ENCODE data around the gene IL25.
"Not testable (repeated sequence)": the region's sequence is repeated elsewhere in the genome, so short reads cannot be mapped to it uniquely, and the experiment has no call there.

The IL25 gene

DNA sequence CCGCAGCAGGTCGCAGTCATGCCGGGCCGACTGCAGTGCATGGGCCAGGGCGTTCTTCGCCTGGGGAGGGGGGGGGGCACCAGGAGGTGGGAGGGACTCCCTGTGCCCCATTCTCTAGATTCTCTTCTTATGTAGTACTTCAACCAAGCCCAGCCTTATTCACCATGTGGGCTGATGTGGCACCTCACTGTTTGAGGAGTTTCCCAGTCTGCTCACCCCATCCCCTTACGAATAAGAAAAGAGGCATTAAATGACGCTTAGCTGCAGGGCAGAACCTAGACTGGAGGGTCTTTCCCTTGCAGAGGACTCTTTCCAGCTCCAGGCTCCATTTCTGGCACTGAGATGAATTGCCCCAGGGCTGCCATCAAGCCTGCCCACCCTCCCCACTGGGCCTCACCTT lies 16.4 kb downstream of the IL25 start:
- no peak for DNase-seq (ENCODE audit: low spot score)

DNA sequence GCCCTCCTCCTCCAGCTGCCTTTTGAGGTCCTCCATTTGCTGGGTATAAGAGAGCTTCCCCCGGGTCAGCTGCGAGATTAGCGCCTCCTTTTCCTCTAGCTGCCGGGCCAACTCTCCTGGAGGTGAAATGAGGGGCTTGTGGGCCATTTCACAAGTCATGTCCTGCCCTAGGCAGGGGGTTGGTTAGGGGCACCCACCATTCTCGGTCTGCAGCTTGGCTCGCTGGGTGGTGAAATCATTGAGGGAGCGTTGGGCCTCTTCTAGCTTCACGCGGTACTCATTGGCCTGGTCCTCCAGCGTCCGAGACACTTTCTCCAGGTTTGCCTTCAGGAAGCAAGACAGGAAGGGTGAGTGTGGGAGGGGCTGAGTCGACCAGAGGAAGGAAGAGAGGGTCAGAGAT lies 16.8 kb downstream of the IL25 start:
- DNase-seq (ENCODE audit: low spot score): no peak

DNA sequence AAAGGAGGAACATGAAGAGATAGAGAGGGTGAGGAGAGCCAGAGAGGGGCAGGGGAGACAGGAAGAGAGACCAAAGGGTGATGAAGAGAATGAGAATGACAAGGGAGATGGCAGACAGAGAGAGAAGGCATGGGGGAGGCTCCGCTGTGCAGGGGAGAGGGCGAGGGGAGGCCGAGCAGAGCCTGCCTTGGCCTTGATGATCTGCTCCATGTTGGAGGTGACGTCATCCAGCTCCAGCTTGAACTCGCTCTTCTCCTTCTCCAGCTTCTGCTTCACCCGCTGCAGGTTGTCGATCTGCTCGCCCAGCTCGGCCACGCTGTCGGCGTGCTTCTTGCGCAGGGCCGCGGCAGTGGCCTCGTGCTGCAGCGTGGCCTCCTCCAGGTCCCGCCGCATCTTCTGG lies 17.3 kb downstream of the IL25 start:
- DNase-seq (ENCODE audit: low spot score): not testable (repeated sequence)

DNA sequence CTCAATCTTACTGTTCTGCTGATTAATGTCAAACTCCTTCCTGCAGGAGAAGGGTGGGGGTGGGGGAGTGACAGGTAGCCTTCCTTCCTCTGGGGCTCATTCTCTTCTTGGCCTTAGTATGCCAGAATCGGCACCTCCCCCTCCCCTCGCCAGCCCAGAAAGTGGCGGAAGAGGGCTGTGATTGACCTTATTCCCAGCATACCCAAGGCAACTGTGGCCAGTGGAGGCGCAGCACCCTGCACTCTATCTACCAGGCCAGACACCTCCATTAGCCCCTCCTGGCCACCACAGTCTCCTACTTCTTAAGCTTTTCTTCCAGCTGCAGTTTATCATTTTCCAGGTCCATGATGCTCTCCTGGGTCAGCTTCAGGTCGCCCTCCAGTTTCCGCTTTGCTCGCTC lies 20.0 kb downstream of the IL25 start:
- DNase-seq (ENCODE audit: low spot score): no peak

DNA sequence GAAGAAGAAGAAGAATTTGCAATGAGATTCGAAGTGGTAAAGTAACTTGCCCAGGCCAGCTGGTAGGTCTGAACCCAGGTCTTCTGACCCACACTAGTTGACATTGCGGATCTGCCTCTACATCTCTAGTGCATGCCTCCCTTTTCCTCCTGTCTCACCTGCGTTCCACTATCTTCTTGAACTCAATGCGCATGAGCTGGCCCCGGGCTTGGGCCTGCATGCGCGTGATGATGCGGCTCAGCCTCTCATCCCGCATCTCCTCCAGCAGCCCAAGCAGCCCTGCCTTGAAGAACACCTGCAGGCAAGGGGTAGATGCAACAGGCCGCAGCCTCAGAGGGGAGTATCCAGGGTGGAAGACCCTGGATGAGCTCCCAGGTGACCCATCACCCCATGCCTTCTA lies 23.5 kb downstream of the IL25 start:
- no peak for DNase-seq (ENCODE audit: low spot score)

DNA sequence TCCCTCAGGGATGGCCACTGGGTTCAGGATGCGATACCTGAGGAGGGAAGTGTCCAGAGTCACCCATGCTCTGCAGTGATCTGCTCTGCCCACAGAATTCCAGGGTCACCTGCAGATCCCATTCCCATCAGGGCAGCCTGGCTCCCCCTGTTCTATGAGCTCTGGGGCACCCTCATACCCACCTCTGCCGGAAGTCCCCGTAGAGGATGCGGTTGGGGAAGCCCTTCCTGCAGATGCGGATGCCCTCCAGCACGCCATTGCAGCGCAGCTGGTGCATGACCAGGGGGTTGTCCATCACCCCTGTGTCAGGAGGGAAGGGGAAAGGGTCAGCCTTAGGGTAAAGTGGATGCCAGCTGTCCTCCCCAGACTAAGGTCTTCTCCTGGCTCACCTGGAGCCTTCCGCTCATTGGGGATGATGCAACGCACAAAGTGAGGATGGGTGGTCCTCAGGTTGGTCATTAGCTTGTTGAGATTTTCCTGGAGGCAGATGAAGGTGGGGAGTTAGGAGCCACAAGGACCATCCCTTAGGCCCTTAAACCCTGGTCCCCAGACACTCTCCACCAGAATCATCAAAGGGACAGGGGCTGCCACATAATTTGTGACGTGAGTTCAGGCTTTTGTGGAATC lies 24.3 kb downstream of the IL25 start:
- no peak for DNase-seq (ENCODE audit: low spot score)

DNA sequence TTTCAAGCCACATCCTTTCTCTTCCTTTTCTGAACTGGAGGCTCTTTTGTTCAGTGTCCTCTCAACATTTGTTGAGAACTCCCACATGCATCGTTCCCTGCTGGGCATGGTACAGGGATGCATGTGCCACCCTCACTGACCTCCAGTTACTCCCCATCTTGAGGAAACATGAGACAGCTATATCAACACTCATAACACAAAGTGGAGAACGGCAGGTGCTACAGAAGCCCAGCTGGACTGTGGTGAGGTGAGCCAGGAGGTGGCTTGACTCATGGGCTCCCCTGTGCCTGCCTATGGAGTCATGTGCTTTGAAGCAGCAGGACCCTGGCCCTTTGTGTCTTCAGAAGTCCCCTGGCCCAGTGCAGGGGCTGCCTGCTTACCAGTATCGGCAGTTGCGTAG lies 25.7 kb downstream of the IL25 start:
- DNase-seq (ENCODE audit: low spot score): no peak

DNA sequence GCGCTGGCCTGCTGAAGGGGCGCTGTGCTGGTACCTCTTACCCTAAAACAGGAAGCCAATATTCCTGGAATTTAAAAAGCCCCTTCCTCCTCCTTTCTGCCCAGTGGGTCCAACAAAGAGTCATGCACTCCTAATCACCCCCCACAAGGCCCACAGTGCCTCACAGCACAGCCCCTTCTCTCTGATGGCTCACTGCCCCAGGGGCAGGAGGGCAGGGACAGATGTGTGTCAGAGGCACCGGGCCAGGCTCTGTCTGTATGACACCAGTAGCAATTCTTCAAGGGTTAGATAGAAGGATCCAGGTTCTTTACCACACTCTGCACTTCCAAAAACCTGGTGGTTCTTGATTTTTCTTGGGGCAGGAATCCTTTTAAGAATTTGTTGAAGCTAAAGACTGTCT lies 26.5 kb downstream of the IL25 start:
- DNase-seq (ENCODE audit: low spot score): no peak

DNA sequence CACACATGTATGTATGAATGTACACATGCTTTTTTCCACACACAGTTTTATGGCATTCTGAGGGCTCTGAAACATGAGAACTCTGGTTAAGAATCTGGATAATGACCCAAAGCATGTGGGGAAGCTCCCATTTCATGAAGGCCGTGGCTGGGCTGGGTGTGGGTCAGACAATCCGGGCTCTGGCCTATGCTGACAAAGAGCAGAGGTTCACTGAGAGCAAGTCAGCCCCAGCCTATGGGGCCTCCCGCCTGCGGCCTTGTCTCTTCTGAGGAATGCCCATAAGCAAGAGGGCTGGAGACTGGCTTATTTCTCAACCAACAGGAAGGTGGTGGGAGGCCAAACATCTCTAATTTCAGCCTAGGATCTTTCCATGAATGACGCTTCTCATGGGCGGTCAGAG lies 27.0 kb downstream of the IL25 start:
- no peak for DNase-seq (ENCODE audit: low spot score)

DNA sequence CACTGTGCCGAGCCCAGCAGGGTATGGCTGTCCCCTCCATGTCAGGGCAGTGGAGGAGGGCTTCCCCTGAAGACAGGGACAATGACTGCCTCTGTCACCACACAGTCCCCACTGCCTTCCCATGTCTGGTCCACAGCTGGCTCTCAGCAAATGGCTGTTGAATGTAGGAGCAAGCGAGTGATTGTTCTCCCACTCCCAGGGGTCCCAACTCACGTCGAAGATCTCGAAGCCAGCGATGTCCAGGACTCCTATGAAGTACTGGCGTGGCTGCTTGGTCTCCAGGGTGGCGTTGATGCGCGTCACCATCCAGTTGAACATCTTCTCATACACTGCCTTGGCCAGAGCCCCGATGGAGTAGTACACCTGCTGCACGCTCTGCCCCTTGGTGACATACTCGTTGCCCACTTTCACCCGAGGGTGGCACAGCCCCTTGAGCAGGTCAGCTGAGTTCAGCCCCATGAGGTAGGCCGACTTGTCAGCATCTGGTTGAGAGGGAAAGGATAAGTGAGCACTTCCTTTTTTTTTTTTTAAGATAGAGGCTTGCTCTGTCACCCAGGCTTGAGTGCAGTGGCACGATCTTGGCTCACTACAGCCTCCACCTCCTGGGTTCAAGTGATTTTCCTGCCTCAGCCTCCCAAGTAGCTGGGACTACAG lies 28.0 kb downstream of the IL25 start:
- DNase-seq (ENCODE audit: low spot score): not testable (repeated sequence)

DNA sequence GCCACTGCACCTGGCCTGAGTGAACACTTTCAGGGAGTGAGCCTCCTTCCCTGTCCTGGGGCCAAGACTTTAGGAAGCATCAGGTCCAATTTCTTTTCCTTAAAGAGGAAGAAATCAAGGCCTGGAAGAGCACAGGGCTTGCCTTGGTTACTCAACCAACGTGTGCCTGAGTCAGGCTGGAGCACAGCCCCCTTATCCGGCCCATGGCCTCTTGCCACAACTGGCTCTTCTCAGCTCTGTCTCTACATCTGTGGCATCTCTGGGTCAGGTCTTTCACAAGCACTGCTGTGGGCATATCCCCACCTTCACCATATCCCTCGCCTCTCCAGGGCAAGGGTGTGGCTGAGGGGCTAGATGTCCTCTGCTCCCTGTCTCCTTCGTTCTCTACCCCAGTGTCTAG lies 28.7 kb downstream of the IL25 start:
- no peak for DNase-seq (ENCODE audit: low spot score)

DNA sequence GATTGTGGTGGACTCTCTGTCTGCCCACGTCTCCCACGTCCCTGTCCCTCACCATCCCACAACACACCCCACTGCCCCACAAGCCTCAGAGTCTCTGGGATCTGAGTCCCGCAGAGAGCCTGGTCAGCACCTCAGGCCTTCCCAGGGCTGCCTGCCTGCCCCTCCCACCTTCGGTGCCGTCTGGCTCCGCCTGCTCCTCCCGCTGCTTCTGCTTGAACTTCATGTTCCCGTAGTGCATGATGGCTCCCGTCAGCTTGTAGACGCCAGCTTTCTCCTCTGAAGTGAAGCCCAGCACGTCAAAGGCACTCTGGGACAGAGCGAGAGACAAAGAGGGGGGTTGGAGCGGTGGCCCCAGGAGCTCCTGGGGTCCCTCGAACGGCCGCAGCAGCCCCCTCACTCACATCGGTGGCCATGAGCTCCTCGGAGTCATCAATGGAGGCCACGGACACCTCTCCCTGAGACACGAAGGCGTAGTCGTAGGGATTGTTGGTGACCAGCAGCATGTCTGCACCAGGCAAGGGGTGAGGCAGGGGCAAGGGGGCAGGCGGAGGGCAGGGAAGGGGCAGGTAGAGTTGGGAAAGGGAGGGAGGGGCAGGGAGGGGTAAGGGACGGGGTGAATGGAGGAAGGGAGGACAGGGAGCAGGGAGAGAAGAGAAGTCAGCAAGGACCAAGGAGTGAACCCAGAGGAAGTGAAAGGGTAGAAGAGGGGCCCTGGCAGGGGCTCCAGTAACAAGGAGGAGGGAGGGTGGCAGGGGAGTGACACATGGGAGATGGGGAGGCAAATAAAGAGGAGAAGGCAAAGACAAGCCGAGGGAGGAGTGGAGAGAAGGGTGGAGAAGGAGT lies 29.9 kb downstream of the IL25 start:
- DNase-seq (ENCODE audit: low spot score): no peak

DNA sequence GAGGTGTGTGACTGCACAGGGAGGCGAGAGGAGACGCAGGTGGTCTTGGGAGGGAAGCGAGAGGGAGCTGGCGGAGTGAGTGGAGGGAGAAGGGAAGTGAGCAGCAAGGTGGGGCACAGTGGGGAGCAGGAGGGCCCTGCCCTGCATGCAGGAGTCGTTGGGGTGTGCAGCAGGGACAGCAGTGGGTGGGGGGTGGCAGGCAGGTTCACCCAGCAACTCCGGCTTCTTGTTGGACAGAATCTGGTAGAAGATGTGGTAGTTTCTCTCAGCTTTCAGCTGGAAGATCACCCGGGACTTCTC lies 30.5 kb downstream of the IL25 start:
- DNase-seq (ENCODE audit: low spot score): no peak

DNA sequence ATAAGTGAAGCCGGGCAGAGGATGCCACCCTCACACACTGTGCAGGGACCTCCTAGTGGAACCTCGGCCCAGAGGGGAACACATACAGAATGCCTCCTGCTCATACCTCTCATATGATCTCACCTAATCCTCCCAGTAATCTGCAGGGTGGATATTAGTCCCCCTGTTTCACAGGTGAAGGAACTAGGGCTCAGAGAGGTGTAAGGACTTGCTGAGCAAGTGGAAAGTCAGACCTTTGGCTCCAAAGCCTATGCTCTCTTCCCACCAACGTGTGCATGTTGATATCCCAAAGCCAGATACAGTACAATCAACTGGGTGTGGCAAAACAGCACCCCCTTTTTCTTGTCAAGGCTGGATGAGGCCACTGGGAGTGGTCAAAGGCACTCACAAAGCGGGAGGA lies 31.3 kb downstream of the IL25 start:
- no peak for DNase-seq (ENCODE audit: low spot score)

DNA sequence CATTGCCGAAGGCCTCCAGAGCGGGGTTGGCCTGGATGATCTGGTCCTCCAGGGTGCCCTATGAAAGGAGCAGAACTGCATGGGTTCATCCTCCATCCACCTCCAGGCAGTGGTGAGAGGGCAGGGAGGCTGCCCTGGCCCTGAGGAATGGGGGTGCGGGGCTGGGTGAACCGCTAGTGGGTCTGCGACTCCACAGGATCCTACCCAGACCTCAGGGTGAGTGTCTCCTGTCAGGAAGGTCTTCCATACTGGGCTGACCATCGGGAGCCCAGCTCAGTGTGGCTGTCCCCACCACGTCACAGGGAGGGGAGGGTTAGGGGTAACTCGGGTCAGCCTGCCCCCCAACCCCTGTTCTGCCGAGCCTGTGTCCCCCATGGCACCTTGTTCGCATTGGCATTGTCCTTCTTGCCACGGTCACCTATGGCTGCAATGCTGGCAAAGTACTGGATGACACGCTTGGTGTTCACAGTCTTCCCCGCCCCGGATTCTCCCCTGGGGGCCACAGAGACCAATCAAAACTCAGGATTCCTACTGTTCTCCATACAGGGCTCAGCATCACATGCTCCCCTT lies 31.8 kb downstream of the IL25 start:
- no peak for DNase-seq (ENCODE audit: low spot score)

DNA sequence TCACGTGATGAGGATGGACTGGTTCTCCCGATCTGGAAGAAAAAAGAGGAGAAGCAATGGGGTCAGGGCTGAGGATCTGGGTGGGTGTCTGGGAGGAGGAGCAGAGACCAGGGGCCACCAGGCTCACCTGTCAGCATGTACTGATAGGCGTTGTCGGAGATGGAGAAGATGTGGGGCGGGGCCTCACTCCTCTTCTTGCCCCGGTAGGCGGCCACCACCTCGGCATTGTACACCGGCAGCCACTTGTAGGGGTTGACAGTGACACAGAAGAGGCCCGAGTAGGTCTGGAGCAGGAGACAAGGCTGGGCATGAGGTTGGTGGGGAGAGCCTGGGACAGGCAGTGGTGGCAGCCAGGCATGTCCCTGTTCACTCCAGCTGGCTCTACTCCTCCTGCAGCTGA lies 32.5 kb downstream of the IL25 start:
- no peak for DNase-seq (ENCODE audit: low spot score)

DNA sequence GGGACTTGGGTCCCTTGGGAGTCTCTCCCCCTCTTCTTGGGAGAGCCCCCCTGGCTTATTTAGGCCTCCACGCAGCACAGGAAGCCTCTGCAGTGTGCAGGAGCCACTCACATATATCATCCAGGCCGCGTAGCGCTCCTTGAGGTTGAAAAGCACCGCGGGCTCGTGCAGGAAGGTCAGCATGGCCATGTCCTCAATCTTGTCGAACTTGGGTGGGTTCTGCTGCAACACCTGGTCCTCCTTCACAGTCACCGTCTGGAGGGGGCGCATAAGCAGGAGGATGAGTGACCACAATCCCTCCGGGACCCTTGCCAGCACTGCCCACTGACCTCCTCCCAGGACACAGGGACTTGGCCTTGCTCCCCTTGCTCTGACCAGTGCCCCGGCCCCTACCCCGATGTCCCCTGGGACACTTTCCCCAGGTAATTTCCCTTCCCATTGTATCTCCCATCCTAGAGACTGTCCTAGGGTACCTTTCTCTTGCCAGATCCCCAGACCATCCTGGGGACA lies 33.0 kb downstream of the IL25 start:
- no peak for DNase-seq (ENCODE audit: low spot score)

DNA sequence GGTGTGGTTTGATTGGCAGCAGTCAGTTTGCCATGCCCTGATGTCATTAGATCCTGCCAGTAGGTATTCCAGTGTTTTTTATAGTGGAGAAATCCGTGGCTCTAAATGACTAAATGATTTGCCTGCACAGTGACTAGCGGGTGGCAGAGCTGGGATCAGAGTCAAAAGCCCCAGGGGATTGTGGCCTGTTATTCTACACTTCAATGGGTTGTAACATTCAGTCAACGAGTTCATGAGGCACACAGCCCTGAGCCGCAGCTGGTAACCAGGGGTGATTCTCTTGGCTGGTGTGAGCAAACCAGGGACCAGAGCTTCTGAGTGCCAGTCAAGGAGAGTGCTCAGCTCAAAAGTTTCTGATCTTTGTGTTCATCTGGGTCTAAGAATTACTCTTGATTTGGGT lies 33.6 kb downstream of the IL25 start:
- DNase-seq (ENCODE audit: low spot score): peak; percentile 7

DNA sequence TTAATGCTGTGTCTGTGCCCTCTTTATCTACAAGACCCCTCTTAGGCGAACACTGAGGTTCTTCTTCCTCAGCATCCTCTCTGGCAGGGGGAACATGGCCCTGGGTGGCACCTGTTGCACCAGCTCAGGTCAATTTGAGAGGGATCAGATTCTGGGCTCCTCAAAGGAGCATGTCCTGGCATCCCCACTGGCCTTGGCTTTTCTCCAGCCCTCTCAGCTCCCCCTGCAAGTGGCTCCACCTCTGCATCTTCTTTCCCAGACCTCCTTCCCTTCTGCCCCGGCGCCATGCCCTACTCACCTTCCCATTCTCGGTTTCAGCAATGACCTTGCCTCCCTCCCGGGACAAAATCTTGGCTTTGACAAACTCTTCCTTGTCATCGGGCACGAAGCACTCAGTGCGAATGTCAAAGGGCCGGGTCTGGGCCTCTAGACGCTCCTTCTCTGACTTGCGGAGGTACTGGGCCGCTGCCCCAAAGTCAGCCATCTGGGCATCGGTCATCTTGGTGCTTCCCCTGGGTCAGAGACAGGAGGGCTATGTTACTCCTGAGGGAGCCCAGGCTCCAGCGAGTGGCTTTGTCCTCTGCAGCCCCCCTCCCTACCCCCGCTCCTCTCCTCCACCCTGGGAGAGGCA lies 34.2 kb downstream of the IL25 start:
- DNase-seq (ENCODE audit: low spot score): no peak

DNA sequence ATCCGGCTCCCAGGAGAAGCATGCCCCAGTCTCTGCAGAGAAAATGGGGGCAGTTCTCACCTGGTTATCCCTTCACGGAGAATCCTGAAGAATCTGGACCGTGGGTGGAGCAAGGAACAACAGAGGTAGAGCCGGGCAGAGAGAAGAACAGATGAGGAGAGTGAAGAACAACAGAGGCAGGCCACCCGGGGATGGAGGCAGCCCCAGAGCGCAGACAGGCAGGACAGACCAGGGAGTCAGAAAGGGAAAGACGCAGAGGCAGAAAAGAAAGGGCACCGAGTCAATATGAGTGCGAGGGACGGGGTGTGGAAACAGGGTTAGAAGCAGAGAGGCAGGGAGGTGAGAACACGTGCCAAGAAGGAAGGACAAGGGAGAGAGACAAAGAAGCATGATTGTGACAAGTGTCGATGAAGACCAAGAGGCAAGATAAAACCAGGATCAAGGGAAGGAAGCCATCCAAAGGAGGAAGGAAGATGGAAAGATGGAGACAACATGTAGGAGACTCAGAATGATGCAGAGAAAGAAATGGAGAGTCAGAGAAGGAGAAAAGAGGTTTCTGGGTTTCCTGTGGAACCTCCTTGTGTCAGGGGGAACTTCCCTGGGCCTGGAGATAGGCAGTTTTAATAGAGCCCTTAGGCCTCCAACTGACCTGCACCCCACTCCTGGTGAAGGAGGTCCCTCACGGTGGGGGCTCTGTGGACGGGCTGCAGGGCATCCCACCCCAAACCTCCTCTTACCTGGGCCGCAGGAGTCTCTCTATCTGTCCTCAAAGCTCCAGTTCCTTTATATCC lies 35.1 kb downstream of the IL25 start, which contains the start of gene MYH6:
MYH6 (minus strand) TSS at position 758 of the 791 bp plus-strand sequence. CDS start 1,050 bp downstream, outside the sequence.
- no peak for DNase-seq (ENCODE audit: low spot score)

DNA sequence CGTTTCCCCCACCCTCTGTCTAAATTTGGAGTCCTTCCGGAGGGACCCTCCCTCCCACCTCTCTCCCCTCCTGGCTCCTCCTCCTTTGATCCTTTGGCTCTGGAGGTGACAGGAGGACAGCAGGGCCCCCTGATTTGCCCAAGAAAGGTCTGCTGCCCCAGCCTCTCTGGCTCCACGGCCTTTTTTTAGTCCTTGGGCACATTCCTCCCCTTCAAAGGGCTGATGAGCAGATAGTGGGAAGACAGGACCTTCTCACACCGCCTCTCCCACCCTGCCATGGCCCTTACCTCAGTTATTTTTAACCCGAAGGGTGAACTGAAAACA lies 35.7 kb downstream of the IL25 start:
- no peak for DNase-seq (ENCODE audit: low spot score)

DNA sequence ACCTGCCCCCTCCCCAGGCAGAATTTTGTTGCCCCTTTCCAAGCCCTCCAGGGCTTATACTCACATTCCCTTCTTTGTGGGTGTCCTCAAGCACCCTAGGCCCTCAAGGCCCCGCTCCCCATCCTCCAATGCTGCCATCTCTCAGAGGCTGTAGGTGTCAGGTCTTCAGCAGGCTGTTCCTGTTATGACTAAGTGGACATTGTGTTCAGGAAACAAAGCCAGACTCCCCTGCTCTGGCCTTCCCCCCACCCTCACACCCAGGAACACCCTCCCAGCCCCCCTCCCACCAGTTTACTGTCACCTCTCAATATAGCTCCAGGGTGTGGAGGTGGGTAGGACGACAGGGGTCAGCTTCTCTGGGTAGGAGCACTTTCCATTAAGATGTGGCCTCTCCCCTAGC lies 36.9 kb downstream of the IL25 start:
- no peak for DNase-seq (ENCODE audit: low spot score)

All from cerebellar cortex (tissue), 1 donor.